Measurements from ENCODE around the gene NUB1.

Gene NUB1

GRCh38 chr7:151376218-151376902 is 34.7 kb downstream of the NUB1 start:
- no peak overlapping the region for H3K4me3 ChIP-seq (ENCODE audit: control insufficient read depth, low read depth, low read length)
- TF ChIP-seq CTCF (conservative IDR thresholded peaks at IDR 0.05; ENCODE audit: control insufficient read depth, insufficient read depth, low read depth, low read length), result no peak
- DNase-seq (ENCODE audit: low read depth), result no peak

GRCh38 chr7:151377406-151377805 is 35.8 kb downstream of the NUB1 start:
- no peak overlapping the region for H3K4me3 ChIP-seq (ENCODE audit: control insufficient read depth, low read depth, low read length)
- DNase-seq (ENCODE audit: low read depth), result no peak
- no peak for TF ChIP-seq CTCF (conservative IDR thresholded peaks at IDR 0.05; ENCODE audit: control insufficient read depth, insufficient read depth, low read depth, low read length)

- DNase-seq (ENCODE audit: low read depth), result no peak
- TF ChIP-seq CTCF (conservative IDR thresholded peaks at IDR 0.05; ENCODE audit: control insufficient read depth, insufficient read depth, low read depth, low read length), result no peak
- H3K4me3 ChIP-seq (ENCODE audit: control insufficient read depth, low read depth, low read length), result no peak overlapping the region
Observed at GRCh38 chr7:151378011-151378410, 36.4 kb downstream of the NUB1 start.

- no peak for DNase-seq (ENCODE audit: low read depth)
- H3K4me3 ChIP-seq (ENCODE audit: control insufficient read depth, low read depth, low read length), result no peak overlapping the region
- TF ChIP-seq CTCF (conservative IDR thresholded peaks at IDR 0.05; ENCODE audit: control insufficient read depth, insufficient read depth, low read depth, low read length), result no peak
Observed at GRCh38 chr7:151378496-151379192, 37.0 kb downstream of the NUB1 start.

- DNase-seq (ENCODE audit: low read depth), result no peak
- no peak overlapping the region for H3K4me3 ChIP-seq (ENCODE audit: control insufficient read depth, low read depth, low read length)
- TF ChIP-seq CTCF (conservative IDR thresholded peaks at IDR 0.05; ENCODE audit: control insufficient read depth, insufficient read depth, low read depth, low read length), result no peak
Observed at GRCh38 chr7:151379193-151379520, 37.5 kb downstream of the NUB1 start.

GRCh38 chr7:151379534-151380198 is 38.1 kb downstream of the NUB1 start:
- DNase-seq (ENCODE audit: low read depth), result no peak
- H3K4me3 ChIP-seq (ENCODE audit: control insufficient read depth, low read depth, low read length), result no peak overlapping the region
- no peak for TF ChIP-seq CTCF (conservative IDR thresholded peaks at IDR 0.05; ENCODE audit: control insufficient read depth, insufficient read depth, low read depth, low read length)

Measured in fibroblast of mammary gland (primary cell).